ENCODE measurements around the gene MAPK6. TPM values are rescaled to one million over a fixed set of nuclear protein-coding genes. Genes with fewer than 3 reads are reported as not detected.

The MAPK6 gene
- total and polyA plus RNA-seq, 10 of the 15 experiments (the other 5 are each of a cell fraction or from before 2014, with no cell fraction given), result 20.6 to 100 (median 52.6) TPM

DNA sequence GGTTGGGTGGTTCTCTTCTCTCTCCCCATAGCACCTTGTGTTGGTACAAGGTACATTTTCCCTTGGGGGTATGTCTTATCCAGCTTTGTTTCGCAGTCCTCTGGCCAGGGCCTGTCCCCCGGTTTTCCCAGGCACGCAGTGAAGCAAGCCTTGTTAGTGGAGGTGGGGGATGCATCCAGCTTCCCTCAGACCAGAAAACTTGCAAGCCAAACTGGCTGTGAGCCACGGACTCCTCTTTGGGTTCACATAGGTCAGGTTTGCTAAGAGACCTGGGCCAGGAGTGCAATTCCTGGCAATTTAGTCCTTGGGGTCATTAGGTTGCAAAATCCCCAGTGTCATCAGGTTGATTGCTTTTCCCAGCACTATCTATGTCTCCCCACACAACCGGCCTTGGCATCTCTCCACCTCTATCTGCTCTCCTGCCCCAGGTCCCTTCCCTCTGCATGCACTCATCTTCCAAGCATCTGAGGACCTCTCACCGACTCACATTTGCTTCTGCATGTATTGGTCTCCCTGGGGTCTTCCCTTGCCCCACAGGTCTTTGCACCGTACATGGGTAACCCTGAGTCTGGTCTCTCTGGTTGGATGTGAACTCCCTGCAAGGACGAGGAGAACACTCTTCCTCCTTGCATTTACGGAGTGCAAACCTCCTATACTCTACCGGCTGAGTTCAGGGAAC, 59.3 kb downstream of the MAPK6 start (continued):
- TF ChIP-seq, protein P1, sequence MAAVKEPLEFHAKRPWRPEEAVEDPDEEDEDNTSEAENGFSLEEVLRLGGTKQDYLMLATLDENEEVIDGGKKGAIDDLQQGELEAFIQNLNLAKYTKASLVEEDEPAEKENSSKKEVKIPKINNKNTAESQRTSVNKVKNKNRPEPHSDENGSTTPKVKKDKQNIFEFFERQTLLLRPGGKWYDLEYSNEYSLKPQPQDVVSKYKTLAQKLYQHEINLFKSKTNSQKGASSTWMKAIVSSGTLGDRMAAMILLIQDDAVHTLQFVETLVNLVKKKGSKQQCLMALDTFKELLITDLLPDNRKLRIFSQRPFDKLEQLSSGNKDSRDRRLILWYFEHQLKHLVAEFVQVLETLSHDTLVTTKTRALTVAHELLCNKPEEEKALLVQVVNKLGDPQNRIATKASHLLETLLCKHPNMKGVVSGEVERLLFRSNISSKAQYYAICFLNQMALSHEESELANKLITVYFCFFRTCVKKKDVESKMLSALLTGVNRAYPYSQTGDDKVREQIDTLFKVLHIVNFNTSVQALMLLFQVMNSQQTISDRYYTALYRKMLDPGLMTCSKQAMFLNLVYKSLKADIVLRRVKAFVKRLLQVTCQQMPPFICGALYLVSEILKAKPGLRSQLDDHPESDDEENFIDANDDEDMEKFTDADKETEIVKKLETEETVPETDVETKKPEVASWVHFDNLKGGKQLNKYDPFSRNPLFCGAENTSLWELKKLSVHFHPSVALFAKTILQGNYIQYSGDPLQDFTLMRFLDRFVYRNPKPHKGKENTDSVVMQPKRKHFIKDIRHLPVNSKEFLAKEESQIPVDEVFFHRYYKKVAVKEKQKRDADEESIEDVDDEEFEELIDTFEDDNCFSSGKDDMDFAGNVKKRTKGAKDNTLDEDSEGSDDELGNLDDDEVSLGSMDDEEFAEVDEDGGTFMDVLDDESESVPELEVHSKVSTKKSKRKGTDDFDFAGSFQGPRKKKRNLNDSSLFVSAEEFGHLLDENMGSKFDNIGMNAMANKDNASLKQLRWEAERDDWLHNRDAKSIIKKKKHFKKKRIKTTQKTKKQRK (IDR thresholded peaks at IDR 0.05; ENCODE audit: low read depth, low read length), result no peak
- TF ChIP-seq CHD4 (IDR thresholded peaks at IDR 0.05), result no peak
- TF ChIP-seq, protein P2, sequence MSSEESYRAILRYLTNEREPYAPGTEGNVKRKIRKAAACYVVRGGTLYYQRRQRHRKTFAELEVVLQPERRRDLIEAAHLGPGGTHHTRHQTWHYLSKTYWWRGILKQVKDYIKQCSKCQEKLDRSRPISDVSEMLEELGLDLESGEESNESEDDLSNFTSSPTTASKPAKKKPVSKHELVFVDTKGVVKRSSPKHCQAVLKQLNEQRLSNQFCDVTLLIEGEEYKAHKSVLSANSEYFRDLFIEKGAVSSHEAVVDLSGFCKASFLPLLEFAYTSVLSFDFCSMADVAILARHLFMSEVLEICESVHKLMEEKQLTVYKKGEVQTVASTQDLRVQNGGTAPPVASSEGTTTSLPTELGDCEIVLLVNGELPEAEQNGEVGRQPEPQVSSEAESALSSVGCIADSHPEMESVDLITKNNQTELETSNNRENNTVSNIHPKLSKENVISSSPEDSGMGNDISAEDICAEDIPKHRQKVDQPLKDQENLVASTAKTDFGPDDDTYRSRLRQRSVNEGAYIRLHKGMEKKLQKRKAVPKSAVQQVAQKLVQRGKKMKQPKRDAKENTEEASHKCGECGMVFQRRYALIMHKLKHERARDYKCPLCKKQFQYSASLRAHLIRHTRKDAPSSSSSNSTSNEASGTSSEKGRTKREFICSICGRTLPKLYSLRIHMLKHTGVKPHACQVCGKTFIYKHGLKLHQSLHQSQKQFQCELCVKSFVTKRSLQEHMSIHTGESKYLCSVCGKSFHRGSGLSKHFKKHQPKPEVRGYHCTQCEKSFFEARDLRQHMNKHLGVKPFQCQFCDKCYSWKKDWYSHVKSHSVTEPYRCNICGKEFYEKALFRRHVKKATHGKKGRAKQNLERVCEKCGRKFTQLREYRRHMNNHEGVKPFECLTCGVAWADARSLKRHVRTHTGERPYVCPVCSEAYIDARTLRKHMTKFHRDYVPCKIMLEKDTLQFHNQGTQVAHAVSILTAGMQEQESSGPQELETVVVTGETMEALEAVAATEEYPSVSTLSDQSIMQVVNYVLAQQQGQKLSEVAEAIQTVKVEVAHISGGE (CRISPR knock-in tag; IDR thresholded peaks at IDR 0.05), result no peak
- TF ChIP-seq, protein P3, sequence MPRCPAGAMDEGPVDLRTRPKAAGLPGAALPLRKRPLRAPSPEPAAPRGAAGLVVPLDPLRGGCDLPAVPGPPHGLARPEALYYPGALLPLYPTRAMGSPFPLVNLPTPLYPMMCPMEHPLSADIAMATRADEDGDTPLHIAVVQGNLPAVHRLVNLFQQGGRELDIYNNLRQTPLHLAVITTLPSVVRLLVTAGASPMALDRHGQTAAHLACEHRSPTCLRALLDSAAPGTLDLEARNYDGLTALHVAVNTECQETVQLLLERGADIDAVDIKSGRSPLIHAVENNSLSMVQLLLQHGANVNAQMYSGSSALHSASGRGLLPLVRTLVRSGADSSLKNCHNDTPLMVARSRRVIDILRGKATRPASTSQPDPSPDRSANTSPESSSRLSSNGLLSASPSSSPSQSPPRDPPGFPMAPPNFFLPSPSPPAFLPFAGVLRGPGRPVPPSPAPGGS (IDR thresholded peaks at IDR 0.05; ENCODE audit: borderline replicate concordance, insufficient read depth, low read depth, low read length, poor library complexity, severe bottlenecking), result no peak

Measured in GM12878 (cell line).